Psoas muscle (tissue), 8 donors: ENCODE results near the gene RNASE13. TPM values are rescaled to one million over a fixed set of nuclear protein-coding genes. Genes with fewer than 3 reads are reported as not detected.

Experiments
- ATAC-seq, 4 donors: fragments of 200-7000 bp; cut with Tn5 transposase; one replicate each; pipeline ENCODE4 v1.9.1; 2020; ENCODE audit warnings: moderate library complexity in 3 of 4, mild to moderate bottlenecking in 2 of 4
- DNase-seq, 2 donors: peaks; one replicate each; pipeline ENCODE4 v3.0.0-alpha.2; 2020
- H3K27ac ChIP-seq: fragments of 200-600 bp; one replicate; pipeline ENCODE4 v1.8.0; 2022
- H3K27me3 ChIP-seq, 3 donors: fragments of 200-600 bp in 1 of 3; one replicate each; pipeline versions ENCODE4 v1.6.1 to v1.8.0; 2013 to 2022; ENCODE audit warnings: low read length in 2 of 3, mild to moderate bottlenecking in 2 of 3, moderate library complexity in 1 of 3; ENCODE audit not compliant: insufficient read depth in 3 of 3
- H3K36me3 ChIP-seq, 2 donors: fragments of 200-600 bp in 1 of 2; one replicate each; pipeline versions ENCODE4 v1.6.1 to v1.8.0; 2013 to 2022; ENCODE audit warnings: low read depth in 1 of 2, mild to moderate bottlenecking in 1 of 2, moderate library complexity in 1 of 2; ENCODE audit not compliant: insufficient read depth in 1 of 2
- H3K4me1 ChIP-seq: fragments of 200-600 bp; one replicate; pipeline ENCODE4 v1.8.0; 2022
- H3K4me3 ChIP-seq: fragments of 200-600 bp; one replicate; pipeline ENCODE4 v1.8.0; 2022; ENCODE audit warnings: mild to moderate bottlenecking
- H3K9me3 ChIP-seq: fragments of 200-600 bp; one replicate; pipeline ENCODE4 v1.8.0; 2022
- CTCF ChIP-seq: fragments of 200-600 bp; IDR thresholded peaks from one replicate; pipeline ENCODE4 v1.8.0; 2022; ENCODE audit warnings: antibody characterized with exemption
- WGBS, 3 donors: extraction: QIAGEN DNeasy Blood & Tissue Kit; methylation state at CpG; one replicate each; pipeline versions ENCODE4 v1.1.6 to v1.1.7; 2013; 5-methylcytosine and 5-hydroxymethylcytosine counted together
- intact Hi-C, 2 donors: fragments of 100-400 bp; cut with DNase I; formaldehyde crosslinking; loops; one replicate each; pipeline versions ENCODE4 v1.11.0 to v1.14.2; 2022
- polyA plus RNA-seq, 3 donors: library from polyadenylated mRNA; stranded (reverse); fragments of 200-250 nt; gene quantifications; one replicate each; pipeline ENCODE4 v1.2.3, GENCODE V29; 2013
- total RNA-seq, 4 donors: library from RNA; stranded (reverse); fragmentation: NEBNext Ultra II Directional in 2 of 4; extraction: Animal tissue kit (Norgen Biotek cat#: 25700) in 2 of 4; gene quantifications; one replicate each; pipeline versions ENCODE4 v1.2.1 to v1.2.4, GENCODE V29; 2021 to 2023
- donor health status: healthy with polysubstance abuse.
- donor health status: DM: no; HTN: no; CAD: no; lungs with moderate emphysema.
- donor health status: Bipolar disorder and iron deficiency.
- donor health status: healthy.
- donor health status: DM: yes; HTN: yes; CAD: no.
- donor health status: DM: no; HTN: no; CAD: no.
- donor health status: DM: no; HTN: no; CAD: no.
- donor health status: DM: yes; HTN: yes; CAD: no.

The RNASE13 gene
- total and polyA plus RNA-seq, 7 donors: 0.05 TPM; not detected in 6

GRCh38 chr14:21056520-21057163 is 22.0 kb upstream of the RNASE13 start:
- TF ChIP-seq CTCF: no peak
- Histone ChIP-seq H3K4me1 (no peaks in the 10 kb centered on the region), H3K9me3 (no peaks in the 10 kb centered on the region), H3K27me3 (no peaks in the 10 kb centered on the region), H3K27ac (no peak overlapping the region), H3K36me3 (no peaks in the 10 kb centered on the region), H3K4me3 (no peak overlapping the region)
- DNase-seq (no peak), ATAC-seq (no peak)
- 65 to 74% (median 71%) methylated on average over 10 of the region's 10 CpGs for WGBS, 3 donors
- intact Hi-C loops: no loop called here

- Histone ChIP-seq H3K9me3 (no peaks in the 10 kb centered on the region), H3K27me3 (no peaks in the 10 kb centered on the region), H3K27ac (no peak overlapping the region), H3K36me3 (no peaks in the 10 kb centered on the region), H3K4me1 (no peaks in the 10 kb centered on the region), H3K4me3 (no peak overlapping the region)
- DNase-seq (no peak), ATAC-seq (no peak)
- intact Hi-C loops: no loop called here
- 66 to 75% (median 67%) methylated on average over 5 of the region's 5 CpGs for WGBS, 3 donors
- TF ChIP-seq CTCF: no peak
These were observed 21.0 kb upstream of the RNASE13 start for GRCh38 chr14:21055432-21056117.

GRCh38 chr14:21054768-21055145 is 20.1 kb upstream of the RNASE13 start:
- intact Hi-C loops: loop anchor here in 1 of 2 donors (5.0 kb wide), 1 partner anchor 52 kb away; no protein-coding TSS in a partner anchor
- Histone ChIP-seq H3K9me3 (no peaks in the 10 kb centered on the region), H3K27ac (no peak overlapping the region), H3K4me3 (no peak overlapping the region), H3K4me1 (no peaks in the 10 kb centered on the region), H3K27me3 (no peaks in the 10 kb centered on the region), H3K36me3 (no peaks in the 10 kb centered on the region)
- 79 to 85% (median 81%) methylated on average over 4 of the region's 4 CpGs for WGBS, 3 donors
- no peak for TF ChIP-seq CTCF
- no peak for ATAC-seq
- DNase-seq: no peak

GRCh38 chr14:21054123-21054767 is 19.6 kb upstream of the RNASE13 start:
- Histone ChIP-seq H3K4me3 (no peak overlapping the region), H3K9me3 (no peaks in the 10 kb centered on the region), H3K36me3 (no peaks in the 10 kb centered on the region), H3K27ac (no peak overlapping the region), H3K27me3 (no peaks in the 10 kb centered on the region), H3K4me1 (no peaks in the 10 kb centered on the region)
- WGBS, 3 donors: 81 to 92% (median 81%) methylated on average over 3 of the region's 3 CpGs
- DNase-seq (no peak), ATAC-seq (no peak)
- TF ChIP-seq CTCF: no peak
- intact Hi-C loops: loop anchor here in 1 of 2 donors (5.0 kb wide), 1 partner anchor 52 kb away; no protein-coding TSS in a partner anchor
